ENCODE measurements around the gene PRKCE. TPM values are rescaled to one million over a fixed set of nuclear protein-coding genes. Genes with fewer than 3 reads are reported as not detected.

Gene PRKCE
- total and polyA plus RNA-seq, 2 experiments from 2014 or later, result 13.2 to 19.2 TPM

DNA sequence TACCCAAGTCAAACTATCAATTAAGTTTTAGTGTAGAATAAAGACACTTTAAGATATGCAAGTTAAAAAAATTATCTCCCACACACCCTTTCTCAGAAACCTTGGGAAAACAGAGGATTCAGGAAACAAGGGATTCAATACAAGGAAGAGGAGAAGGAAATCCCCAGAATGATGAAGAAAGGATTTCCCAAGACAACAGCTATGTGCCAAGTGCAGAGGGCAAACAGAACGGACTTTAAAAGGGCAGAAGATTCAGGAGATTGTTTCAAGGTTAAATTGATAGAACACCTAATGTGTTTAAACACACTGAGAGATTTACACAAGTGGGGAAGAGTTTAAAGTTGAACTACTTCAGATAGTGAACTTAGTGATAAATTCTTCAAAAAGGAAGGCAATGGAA is 574.3 kb downstream of the PRKCE start:
- H3K4me1 ChIP-seq (ENCODE audit: low read depth), result no peaks in the 10 kb centered on the region
- no peak for DNase-seq (ENCODE audit: low read depth in 1 of 2, low spot score in 1 of 2)
- no peaks in the 10 kb centered on the region for H3K9me3 ChIP-seq (ENCODE audit: low read depth)
- H3K27me3 ChIP-seq, result no peaks in the 10 kb centered on the region
- no peak overlapping the region for H3K4me3 ChIP-seq
- no peaks in the 10 kb centered on the region for H3K36me3 ChIP-seq
- TF ChIP-seq, protein P1, sequence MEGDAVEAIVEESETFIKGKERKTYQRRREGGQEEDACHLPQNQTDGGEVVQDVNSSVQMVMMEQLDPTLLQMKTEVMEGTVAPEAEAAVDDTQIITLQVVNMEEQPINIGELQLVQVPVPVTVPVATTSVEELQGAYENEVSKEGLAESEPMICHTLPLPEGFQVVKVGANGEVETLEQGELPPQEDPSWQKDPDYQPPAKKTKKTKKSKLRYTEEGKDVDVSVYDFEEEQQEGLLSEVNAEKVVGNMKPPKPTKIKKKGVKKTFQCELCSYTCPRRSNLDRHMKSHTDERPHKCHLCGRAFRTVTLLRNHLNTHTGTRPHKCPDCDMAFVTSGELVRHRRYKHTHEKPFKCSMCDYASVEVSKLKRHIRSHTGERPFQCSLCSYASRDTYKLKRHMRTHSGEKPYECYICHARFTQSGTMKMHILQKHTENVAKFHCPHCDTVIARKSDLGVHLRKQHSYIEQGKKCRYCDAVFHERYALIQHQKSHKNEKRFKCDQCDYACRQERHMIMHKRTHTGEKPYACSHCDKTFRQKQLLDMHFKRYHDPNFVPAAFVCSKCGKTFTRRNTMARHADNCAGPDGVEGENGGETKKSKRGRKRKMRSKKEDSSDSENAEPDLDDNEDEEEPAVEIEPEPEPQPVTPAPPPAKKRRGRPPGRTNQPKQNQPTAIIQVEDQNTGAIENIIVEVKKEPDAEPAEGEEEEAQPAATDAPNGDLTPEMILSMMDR (IDR thresholded peaks at IDR 0.05; ENCODE audit: low read depth, low read length), result no peak
- H3K27ac ChIP-seq, result no peak overlapping the region

DNA sequence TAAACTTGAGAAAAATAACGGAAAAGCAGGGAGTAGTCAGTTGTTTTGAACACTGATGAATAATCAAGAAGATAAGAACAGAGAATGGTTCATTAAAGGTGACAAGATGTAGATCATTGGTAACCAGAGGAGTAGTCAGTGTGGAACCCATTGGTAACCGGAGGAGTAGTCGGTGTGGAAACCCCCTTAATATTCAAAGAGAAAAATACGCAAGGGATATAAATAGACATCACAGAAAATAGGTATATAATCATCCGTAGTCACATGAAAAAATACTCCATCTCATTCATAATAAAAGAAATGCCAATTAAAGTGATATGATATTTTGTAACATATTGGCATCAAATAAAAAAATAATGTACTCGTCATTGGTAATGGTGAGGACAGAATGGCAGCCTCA is 575.1 kb downstream of the PRKCE start:
- H3K36me3 ChIP-seq, result no peaks in the 10 kb centered on the region
- no peaks in the 10 kb centered on the region for H3K9me3 ChIP-seq (ENCODE audit: low read depth)
- no peaks in the 10 kb centered on the region for H3K4me1 ChIP-seq (ENCODE audit: low read depth)
- no peak overlapping the region for H3K27ac ChIP-seq
- H3K27me3 ChIP-seq, result no peaks in the 10 kb centered on the region
- H3K4me3 ChIP-seq, result no peak overlapping the region
- TF ChIP-seq, protein P1 (IDR thresholded peaks at IDR 0.05; ENCODE audit: low read depth, low read length), result no peak
- DNase-seq (ENCODE audit: low read depth in 1 of 2, low spot score in 1 of 2), result no peak

DNA sequence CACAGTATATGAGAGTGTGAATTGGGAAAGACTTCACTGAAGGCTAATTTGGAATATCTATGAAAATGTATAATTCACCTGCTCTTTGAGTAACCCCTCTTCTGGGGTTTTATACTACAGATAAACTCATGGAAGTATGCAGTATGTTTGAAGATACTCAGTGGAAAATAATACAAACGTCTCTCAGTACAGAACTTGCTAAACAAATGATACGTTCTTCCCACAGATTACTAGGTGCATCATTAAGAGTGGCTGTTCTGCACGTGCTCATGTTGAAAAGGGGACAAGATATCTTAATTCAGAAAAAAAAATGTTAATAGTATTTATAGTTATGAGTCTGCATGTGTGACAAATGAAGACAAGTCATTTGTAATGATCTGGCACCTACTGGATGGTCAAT is 575.5 kb downstream of the PRKCE start:
- TF ChIP-seq, protein P1 (IDR thresholded peaks at IDR 0.05; ENCODE audit: low read depth, low read length), result no peak

DNA sequence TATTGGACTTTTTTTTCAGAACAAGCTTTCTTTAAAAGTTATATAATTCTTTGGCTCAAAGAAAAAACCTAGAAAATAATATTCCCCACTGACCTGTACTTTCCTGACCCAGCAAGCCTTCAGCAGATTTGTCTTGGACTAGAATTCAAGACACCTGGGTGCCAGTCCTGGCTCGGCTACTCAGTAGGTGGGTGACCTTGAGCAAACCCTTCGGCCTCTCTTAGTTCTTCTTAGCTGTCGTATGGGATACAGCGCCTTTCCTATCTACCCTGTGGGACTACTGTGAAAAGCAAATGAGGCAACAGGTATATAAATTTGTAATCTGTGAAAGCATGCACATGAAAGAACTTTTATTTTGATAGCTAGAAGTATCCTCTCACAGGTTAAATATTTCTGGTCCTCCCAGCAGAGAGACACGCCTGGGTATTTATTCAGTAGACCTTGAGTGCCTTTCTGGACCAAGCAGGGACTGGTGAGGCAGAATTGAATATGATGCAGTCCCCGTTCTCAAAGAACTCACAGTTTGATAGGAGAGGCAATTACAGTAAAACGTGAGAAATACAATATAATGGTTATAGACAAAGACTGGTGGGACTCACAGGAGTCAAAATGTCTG is 576.3 kb downstream of the PRKCE start:
- H3K27me3 ChIP-seq, result no peaks in the 10 kb centered on the region
- H3K4me1 ChIP-seq (ENCODE audit: low read depth), result no peaks in the 10 kb centered on the region
- no peak overlapping the region for H3K4me3 ChIP-seq
- no peak overlapping the region for H3K27ac ChIP-seq
- no peak for DNase-seq (ENCODE audit: low read depth in 1 of 2, low spot score in 1 of 2)
- TF ChIP-seq, protein P1 (IDR thresholded peaks at IDR 0.05; ENCODE audit: low read depth, low read length), result no peak
- H3K36me3 ChIP-seq, result no peaks in the 10 kb centered on the region
- no peaks in the 10 kb centered on the region for H3K9me3 ChIP-seq (ENCODE audit: low read depth)

More for the DNA sequence above, 575.5 kb downstream of the PRKCE start:
- Histone ChIP-seq H3K27me3 (no peaks in the 10 kb centered on the region), H3K36me3 (no peaks in the 10 kb centered on the region), H3K4me3 (no peak overlapping the region), H3K9me3 (ENCODE audit: low read depth) (no peaks in the 10 kb centered on the region), H3K27ac (no peak overlapping the region), H3K4me1 (ENCODE audit: low read depth) (no peaks in the 10 kb centered on the region)
- no peak for DNase-seq (ENCODE audit: low read depth in 1 of 2, low spot score in 1 of 2)

DNA sequence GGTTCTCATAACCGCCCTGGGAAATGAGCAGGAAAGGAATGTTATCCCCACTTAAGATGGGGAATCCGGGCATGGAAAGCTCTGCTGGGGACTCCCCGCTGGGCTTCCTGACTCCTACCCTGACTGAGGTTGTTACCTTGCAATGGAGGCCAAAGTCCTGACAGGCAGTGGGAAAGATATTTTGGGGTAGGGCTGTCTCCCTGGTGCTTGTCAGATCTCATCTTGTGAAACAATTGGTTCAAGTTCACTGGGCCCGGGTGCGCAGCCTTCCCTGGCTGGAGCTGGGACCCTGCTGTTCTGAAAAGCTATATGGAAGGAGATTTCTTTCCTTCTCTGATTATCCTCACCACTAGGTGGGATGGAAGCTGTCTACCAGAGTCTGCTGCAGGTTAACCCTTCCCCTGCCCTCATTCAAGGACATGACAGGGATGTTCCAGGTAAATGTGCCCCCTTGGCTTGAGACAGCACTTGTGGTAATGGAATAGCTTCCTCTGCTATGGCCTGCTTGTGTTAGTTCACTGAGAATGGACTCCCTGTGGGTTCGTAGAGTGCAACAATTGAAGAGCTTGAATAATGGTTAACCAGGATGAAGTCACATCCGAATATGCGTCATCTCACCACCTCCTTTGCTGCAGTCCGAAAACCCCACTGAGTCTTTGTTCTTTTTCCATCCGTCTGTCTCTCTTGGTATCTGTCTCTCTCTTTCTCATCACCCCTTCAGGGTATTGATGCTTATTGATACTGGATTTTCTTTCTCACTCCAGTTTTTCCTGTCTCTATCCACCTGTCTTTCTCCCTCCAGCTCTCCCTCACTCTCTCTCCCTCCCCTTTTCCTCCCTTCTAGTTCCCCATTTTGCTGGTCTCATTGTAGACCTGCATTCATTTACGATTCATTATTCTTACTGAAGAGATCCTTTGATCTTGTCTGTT is 577.9 kb downstream of the PRKCE start:
- TF ChIP-seq, protein P1 (IDR thresholded peaks at IDR 0.05; ENCODE audit: low read depth, low read length), result no peak

More for the DNA sequence above, 577.9 kb downstream of the PRKCE start:
- H3K36me3 ChIP-seq, result no peaks in the 10 kb centered on the region
- DNase-seq (ENCODE audit: low read depth in 1 of 2, low spot score in 1 of 2), result peak in 1 of 2 donors; percentile 22
- no peaks in the 10 kb centered on the region for H3K27me3 ChIP-seq
- no peaks in the 10 kb centered on the region for H3K4me1 ChIP-seq (ENCODE audit: low read depth)
- H3K4me3 ChIP-seq, result no peak overlapping the region
- no peak overlapping the region for H3K27ac ChIP-seq
- no peaks in the 10 kb centered on the region for H3K9me3 ChIP-seq (ENCODE audit: low read depth)
